ENCODE data around the gene SYPL1. TPM values are rescaled to one million over a fixed set of nuclear protein-coding genes. Genes with fewer than 3 reads are reported as not detected.

SYPL1 gene
- total RNA-seq, 1 experiment from 2014 or later, result 39.2 TPM

DNA sequence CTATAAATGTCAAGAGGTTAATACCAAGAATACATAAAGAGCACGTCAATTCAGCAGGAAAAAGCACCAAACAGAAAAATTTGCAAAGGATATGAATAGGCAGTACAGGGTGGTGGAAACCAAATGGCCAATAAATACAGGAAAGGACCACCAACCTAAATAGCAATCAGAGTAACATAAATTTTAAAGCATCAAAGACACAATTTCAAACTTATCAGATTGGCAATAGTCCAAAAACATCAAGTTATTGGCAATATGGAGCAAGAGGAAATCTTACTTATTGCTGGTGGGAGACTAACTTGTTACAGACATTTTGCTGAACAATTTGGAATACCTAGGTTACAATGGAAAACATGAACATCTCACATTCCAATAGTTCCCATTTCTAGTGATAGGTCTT is 24.1 kb downstream of the SYPL1 start:
- no peaks in the 10 kb centered on the region for H3K79me2 ChIP-seq (ENCODE audit: insufficient read depth, low read length)
- no peaks in the 10 kb centered on the region for H3K27me3 ChIP-seq (ENCODE audit: insufficient read depth, low read length)
- no peaks in the 10 kb centered on the region for H3K23me2 ChIP-seq (ENCODE audit: insufficient read length, low read depth, low read length, poor library complexity, severe bottlenecking)
- no peaks in the 10 kb centered on the region for H4K20me1 ChIP-seq (ENCODE audit: control insufficient read depth, insufficient read depth, insufficient read length)
- H3K23ac ChIP-seq (ENCODE audit: insufficient read length, low read depth, low read length), result no peak overlapping the region
- H3K27ac Mint-ChIP-seq, result no peak overlapping the region; a peak in 1 of 7 replicates
- H3K4ac ChIP-seq (ENCODE audit: low read depth, low read length), result no peak overlapping the region
- no peak overlapping the region for H3K18ac ChIP-seq (ENCODE audit: insufficient read length, low read depth, low read length)
- no peak overlapping the region for H3K27ac ChIP-seq (ENCODE audit: insufficient read length, low read depth, low read length)
- H3K14ac ChIP-seq (ENCODE audit: insufficient read depth, low read length), result no peak overlapping the region
- H3K9ac ChIP-seq (ENCODE audit: extremely low read depth, insufficient read length, low read length), result no peak overlapping the region
- no peak overlapping the region for H2BK120ac ChIP-seq (ENCODE audit: low read depth, low read length, poor library complexity, severe bottlenecking)
- H3T11ph ChIP-seq (ENCODE audit: low read length), result no peak overlapping the region
- no peak overlapping the region for H2BK12ac ChIP-seq (ENCODE audit: insufficient read length, low read depth, low read length)
- no peaks in the 10 kb centered on the region for H3K9me3 ChIP-seq (ENCODE audit: control insufficient read depth, low read depth, low read length)
- no peak overlapping the region for H2BK5ac ChIP-seq (ENCODE audit: insufficient read length, low read length)
- no peak for TF ChIP-seq CTCF (conservative IDR thresholded peaks at IDR 0.05)
- no peak overlapping the region for H4K8ac ChIP-seq (replicated peaks; ENCODE audit: insufficient read length, low read depth, low read length)
- H4K91ac ChIP-seq (ENCODE audit: insufficient read length, low read depth, low read length), result no peak overlapping the region
- H3K4me2 ChIP-seq (ENCODE audit: insufficient read depth, insufficient read length, low read length), result no peak overlapping the region
- no peak overlapping the region for H2AFZ ChIP-seq (ENCODE audit: low read length)
- DNase-seq, result no peak
- no peak overlapping the region for H2BK20ac ChIP-seq (ENCODE audit: low read depth, low read length, poor library complexity, severe bottlenecking)
- H3K56ac ChIP-seq (ENCODE audit: insufficient read length, low read depth, low read length), result no peak overlapping the region
- H4K5ac ChIP-seq (ENCODE audit: insufficient read length, low read depth, low read length), result no peak overlapping the region
- H2AK5ac ChIP-seq (ENCODE audit: insufficient read length, low read length), result no peak overlapping the region
- H3K36me3 Mint-ChIP-seq (ENCODE audit: insufficient read depth in 1 of 3, low read depth in 3 of 3), result peaks cover 11 to 25% (median 16%) of the 10 kb centered on the region in 3 experiments; a peak in 5 of 7 replicates
- no peaks in the 10 kb centered on the region for H3K27me3 Mint-ChIP-seq (ENCODE audit: low read depth)
- H2BK15ac ChIP-seq (ENCODE audit: low read depth, low read length), result no peak overlapping the region
- H3K79me1 ChIP-seq (ENCODE audit: insufficient read depth, low read depth, low read length, poor library complexity, severe bottlenecking), result no peaks in the 10 kb centered on the region
- H3K4me1 ChIP-seq (ENCODE audit: insufficient read depth, low read length), result no peaks in the 10 kb centered on the region
- H3K4me1 Mint-ChIP-seq, result peaks cover 0 to 8% of the 10 kb centered on the region in 2 experiments; a peak in 2 of 4 replicates
- H3K9me3 Mint-ChIP-seq, result peaks cover 0 to 3% of the 10 kb centered on the region in 2 experiments; a peak in 1 of 5 replicates
- no peak overlapping the region for H3K4me3 Mint-ChIP-seq
- WGBS (ENCODE audit: extremely low coverage, insufficient read length, low lambda C conversion rate), result no CpG with 5 or more reads among the region's 1 CpG

Measured in H9 (cell line).